Spinal cord (tissue), 10 donors: ENCODE data around the gene CLDN34. TPM values are rescaled to one million over a fixed set of nuclear protein-coding genes. Genes with fewer than 3 reads are reported as not detected.

Source experiments
- DNase-seq, 6 donors: peaks; one replicate each; pipeline versions ENCODE4 v3.0.0 to v3.0.0-alpha.2; 2013 to 2015; ENCODE audit warnings: low spot score in 6 of 6, low read depth in 4 of 6
- H3K27ac ChIP-seq: one replicate; pipeline ENCODE4 v1.5.1; 2013; ENCODE audit warnings: low read depth, low read length, control low read depth
- H3K27me3 ChIP-seq: one replicate; pipeline ENCODE4 v1.6.1; 2013; ENCODE audit warnings: low read length; ENCODE audit not compliant: control insufficient read depth, insufficient read depth
- H3K36me3 ChIP-seq: one replicate; pipeline ENCODE4 v1.6.1; 2013; ENCODE audit warnings: low read length; ENCODE audit not compliant: control insufficient read depth, insufficient read depth
- H3K4me1 ChIP-seq: one replicate; pipeline ENCODE4 v1.6.1; 2013; ENCODE audit warnings: low read length; ENCODE audit not compliant: control insufficient read depth, insufficient read depth
- H3K4me3 ChIP-seq: one replicate; pipeline ENCODE4 v1.5.1; 2013; ENCODE audit warnings: low read depth, low read length, control low read depth
- H3K9me3 ChIP-seq: one replicate; pipeline ENCODE4 v1.6.1; 2013; ENCODE audit warnings: low read length; ENCODE audit not compliant: control insufficient read depth, insufficient read depth
- WGBS: methylation state at CpG from one replicate; pipeline ENCODE4 v1.1.5; 2013; ENCODE audit warnings: missing lambda C conversion rate; ENCODE audit not compliant: insufficient coverage; 5-methylcytosine and 5-hydroxymethylcytosine counted together
- long read RNA-seq, 4 donors: transcript quantifications; one replicate each; lab custom pipeline, GENCODE V29; 2026
- polyA plus RNA-seq, 2 donors: library from polyadenylated mRNA; unstranded; fragments of 120-200 nt; gene quantifications; one replicate each; pipeline ENCODE4 v1.2.1, GENCODE V29; 2013; ENCODE audit not compliant: insufficient read length in 2 of 2
- total RNA-seq, 2 donors: library from RNA; depleted of rRNA in 1 of 2; stranded (reverse); fragments of 120-200 nt in 1 of 2; fragments of >200 nt in 1 of 2; gene quantifications; one replicate each; pipeline versions ENCODE4 v1.2.3 to v1.2.4, GENCODE V29; 2013 to 2014
- donor health status: healthy.

The CLDN34 gene
- total RNA-seq (under 1 TPM; 0.30 to 0.33 TPM), polyA plus RNA-seq (under 1 TPM in 1 of 2 donors, not detected in 1; 0.53 TPM)
- long read RNA-seq, donor 1 = 0 reads
- long read RNA-seq, donor 2 = 0 reads
- long read RNA-seq, donor 3 = 0 reads
- long read RNA-seq, donor 4 = 0 reads

- H3K4me3 ChIP-seq = no peak within 1 kb of the TSS
- no peaks in the 10 kb centered on the region for H3K4me1 ChIP-seq
- 95% methylated on average over 15 of the region's 16 CpGs for WGBS
- no peaks in the 10 kb centered on the region for H3K36me3 ChIP-seq
- H3K27me3 ChIP-seq = no peaks in the 10 kb centered on the region
- no peaks in the 10 kb centered on the region for H3K9me3 ChIP-seq
- DNase-seq = no peak
- H3K27ac ChIP-seq = no peak within 1 kb of the TSS
Measured at GRCh38 chrX:9966775-9967408, at the start of gene CLDN34. Gene CLDN34 (plus strand): TSS chrX:9967358. CDS start chrX:9967358, 0 bp downstream.

- H3K27me3 ChIP-seq = peaks cover 4% of the 10 kb centered on the region
- 78% methylated on average over 1 of the region's 5 CpGs for WGBS
- DNase-seq = no peak
- H3K4me3 ChIP-seq = no peak overlapping the region
- H3K9me3 ChIP-seq = no peaks in the 10 kb centered on the region
- H3K4me1 ChIP-seq = peaks cover 1% of the 10 kb centered on the region
- H3K27ac ChIP-seq = no peak overlapping the region
- H3K36me3 ChIP-seq = no peaks in the 10 kb centered on the region
Measured at GRCh38 chrX:9917861-9918260, 49.3 kb upstream of the CLDN34 start.

- no peak for DNase-seq
- Histone ChIP-seq H3K36me3 (no peaks in the 10 kb centered on the region), H3K4me1 (peaks cover 6% of the 10 kb centered on the region), H3K9me3 (no peaks in the 10 kb centered on the region), H3K27me3 (peaks cover 2% of the 10 kb centered on the region), H3K4me3 (no peak overlapping the region), H3K27ac (no peak overlapping the region)
- WGBS = 92% methylated on average over 2 of the region's 3 CpGs
Measured at GRCh38 chrX:9919632-9920172, 47.5 kb upstream of the CLDN34 start.

GRCh38 chrX:9921407-9921806 lies 45.8 kb upstream of the CLDN34 start:
- Histone ChIP-seq H3K27ac (no peak overlapping the region), H3K27me3 (no peaks in the 10 kb centered on the region), H3K4me3 (no peak overlapping the region), H3K4me1 (peaks cover 15% of the 10 kb centered on the region), H3K36me3 (no peaks in the 10 kb centered on the region), H3K9me3 (no peaks in the 10 kb centered on the region)
- no peak for DNase-seq
- 81% methylated on average over 4 of the region's 5 CpGs for WGBS

GRCh38 chrX:9923357-9923756 lies 43.8 kb upstream of the CLDN34 start:
- 55% methylated on average over 4 of the region's 5 CpGs for WGBS
- no peaks in the 10 kb centered on the region for H3K9me3 ChIP-seq
- no peak overlapping the region for H3K4me3 ChIP-seq
- H3K27me3 ChIP-seq = no peaks in the 10 kb centered on the region
- H3K4me1 ChIP-seq = peaks cover 23% of the 10 kb centered on the region
- H3K27ac ChIP-seq = no peak overlapping the region
- H3K36me3 ChIP-seq = no peaks in the 10 kb centered on the region
- no peak for DNase-seq

- Histone ChIP-seq H3K4me1 (peaks cover 27% of the 10 kb centered on the region), H3K27ac (no peak overlapping the region), H3K27me3 (no peaks in the 10 kb centered on the region), H3K9me3 (no peaks in the 10 kb centered on the region), H3K4me3 (no peak overlapping the region), H3K36me3 (no peaks in the 10 kb centered on the region)
- WGBS = 63% methylated on average over 8 of the region's 9 CpGs
- DNase-seq = peak in 1 of 6 donors; percentile 45
Measured at GRCh38 chrX:9926002-9926401, 41.2 kb upstream of the CLDN34 start.

GRCh38 chrX:9927698-9928482 lies 39.3 kb upstream of the CLDN34 start:
- H3K9me3 ChIP-seq = no peaks in the 10 kb centered on the region
- peaks cover 27% of the 10 kb centered on the region for H3K4me1 ChIP-seq
- DNase-seq = peak in 4 of 6 donors; percentile 51 to 90 (median 76)
- H3K36me3 ChIP-seq = peaks cover 9% of the 10 kb centered on the region
- no peaks in the 10 kb centered on the region for H3K27me3 ChIP-seq
- H3K4me3 ChIP-seq = no peak overlapping the region
- WGBS = 12% methylated on average over 11 of the region's 11 CpGs
- peak overlapping the region; percentile 78 for H3K27ac ChIP-seq

GRCh38 chrX:9935436-9935835 lies 31.7 kb upstream of the CLDN34 start:
- DNase-seq = no peak
- H3K27ac ChIP-seq = no peak overlapping the region
- H3K4me3 ChIP-seq = no peak overlapping the region
- WGBS = 84% methylated on average over 2 of the region's 3 CpGs
- H3K4me1 ChIP-seq = peaks cover 9% of the 10 kb centered on the region
- no peaks in the 10 kb centered on the region for H3K9me3 ChIP-seq
- H3K36me3 ChIP-seq = peaks cover 51% of the 10 kb centered on the region
- H3K27me3 ChIP-seq = no peaks in the 10 kb centered on the region

GRCh38 chrX:9937761-9938160 lies 29.4 kb upstream of the CLDN34 start:
- Histone ChIP-seq H3K9me3 (no peaks in the 10 kb centered on the region), H3K27me3 (no peaks in the 10 kb centered on the region), H3K4me3 (no peak overlapping the region), H3K36me3 (peaks cover 50% of the 10 kb centered on the region), H3K4me1 (peaks cover 9% of the 10 kb centered on the region), H3K27ac (no peak overlapping the region)
- WGBS = 46% methylated on average over 7 of the region's 8 CpGs
- DNase-seq = peak in 1 of 6 donors; percentile 17
